Smooth muscle cell (in vitro differentiated cells): ENCODE data around the gene FARSA. TPM values are rescaled to one million over a fixed set of nuclear protein-coding genes. Genes with fewer than 3 reads are reported as not detected.

ENCODE experiments used
- DNase-seq: peaks from one replicate; lab custom pipeline; 2025; ENCODE audit not compliant: unreplicated experiment; lab: John Stamatoyannopoulos, UW
- H2AFZ ChIP-seq: fragments of 200-600 bp; sonication (generic); 2 replicates; pipeline ENCODE4 v1.6.0; 2016; ENCODE audit warnings: antibody characterized with exemption, low read depth, mild to moderate bottlenecking
- H3F3A ChIP-seq: fragments of 200-600 bp; sonication (generic); 2 replicates; pipeline ENCODE4 v1.6.0; 2017; ENCODE audit warnings: antibody characterized with exemption, low read depth
- H3K27ac ChIP-seq: fragments of 200-600 bp; sonication (generic); 2 replicates; pipeline ENCODE4 v1.5.1; 2016; ENCODE audit warnings: low read depth, mild to moderate bottlenecking
- H3K27me3 ChIP-seq: fragments of 200-600 bp; sonication (generic); 2 replicates; pipeline ENCODE4 v1.6.1; 2016; ENCODE audit warnings: low read depth, mild to moderate bottlenecking
- H3K36me3 ChIP-seq: fragments of 200-600 bp; sonication (generic); 2 replicates; pipeline ENCODE4 v1.5.1; 2016; ENCODE audit warnings: low read depth
- H3K4me1 ChIP-seq: fragments of 200-600 bp; sonication (generic); 2 replicates; pipeline ENCODE4 v1.5.1; 2016; ENCODE audit warnings: low read depth
- H3K4me2 ChIP-seq: fragments of 200-600 bp; sonication (generic); 2 replicates; pipeline ENCODE4 v1.6.0; 2016; ENCODE audit warnings: mild to moderate bottlenecking
- H3K4me3 ChIP-seq: fragments of 200-600 bp; sonication (generic); 2 replicates; pipeline ENCODE4 v1.5.1; 2016; ENCODE audit warnings: mild to moderate bottlenecking
- H3K79me2 ChIP-seq: fragments of 200-600 bp; sonication (generic); 2 replicates; pipeline ENCODE4 v1.6.0; 2016; ENCODE audit warnings: low read depth, mild to moderate bottlenecking
- H3K9ac ChIP-seq: fragments of 200-600 bp; sonication (generic); 2 replicates; pipeline ENCODE4 v1.6.0; 2016; ENCODE audit warnings: low read depth
- H3K9me3 ChIP-seq: fragments of 200-600 bp; sonication (generic); replicated peaks from 2 replicates; pipeline ENCODE4 v1.5.1; 2016; ENCODE audit warnings: low read depth
- H4K20me1 ChIP-seq: fragments of 200-600 bp; sonication (generic); 2 replicates; pipeline ENCODE4 v1.6.0; 2016; ENCODE audit warnings: low read depth
- WGBS: methylation state at CpG from one replicate; pipeline ENCODE4 v1.1.7; 2016; ENCODE audit warnings: low lambda C conversion rate; 5-methylcytosine and 5-hydroxymethylcytosine counted together
- polyA plus RNA-seq: library from polyadenylated mRNA; unstranded; fragments of >200 nt; fragmentation: Nextera tagmentation; extraction: Ambion mirVana; gene quantifications from 2 replicates; pipeline ENCODE4 v1.2.1, GENCODE V29; 2016
- total RNA-seq: library from RNA; depleted of rRNA; stranded (reverse); fragments of >200 nt; gene quantifications from 2 replicates; pipeline ENCODE4 v1.2.3, GENCODE V29; 2014
- TF ChIP-seq, protein P1 (sequence below): fragments of 200-600 bp; sonication (generic); IDR thresholded peaks from 2 replicates; pipeline ENCODE4 v1.5.1; 2017; ENCODE audit warnings: borderline replicate concordance, mild to moderate bottlenecking, antibody characterized with exemption; ENCODE audit not compliant: insufficient read depth, poor library complexity, severe bottlenecking

The FARSA gene
- total and polyA plus RNA-seq, 2 experiments from 2014 or later = 46.1 to 86.9 TPM

DNA sequence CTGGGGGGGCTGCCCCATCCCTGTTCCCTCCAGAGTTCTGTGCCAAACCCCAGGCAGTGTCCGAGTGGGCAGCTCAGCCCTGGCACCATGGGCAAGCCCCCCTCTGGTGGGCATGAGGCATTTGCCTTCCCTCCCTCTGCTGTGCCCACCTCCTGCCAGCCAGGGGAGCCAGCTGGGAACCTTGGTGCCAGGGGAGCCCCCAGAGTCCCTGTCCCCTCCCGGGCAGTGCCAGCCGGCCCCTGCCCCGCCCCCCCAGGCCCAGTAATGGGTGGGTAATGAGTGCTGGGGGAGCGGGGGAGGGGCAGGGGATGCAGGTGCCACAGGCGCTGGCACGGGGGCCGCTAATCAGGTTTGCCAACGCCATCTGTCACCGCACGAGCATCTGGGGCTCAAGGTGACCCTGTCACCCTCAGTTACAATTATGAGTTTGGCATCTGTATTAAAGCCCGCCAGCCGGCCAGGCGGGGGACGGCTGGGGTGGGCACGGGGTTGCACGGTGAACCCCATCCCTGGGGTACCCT is 41.8 kb upstream of the FARSA start:
- 67% methylated on average over 1 of the region's 17 CpGs for WGBS
- no peaks in the 10 kb centered on the region for H3K4me1 ChIP-seq
- H3K79me2 ChIP-seq = no peaks in the 10 kb centered on the region
- no peaks in the 10 kb centered on the region for H3K27me3 ChIP-seq
- no peaks in the 10 kb centered on the region for H3K36me3 ChIP-seq
- no peak overlapping the region for H2AFZ ChIP-seq
- H3K4me3 ChIP-seq = no peak overlapping the region
- no peaks in the 10 kb centered on the region for H3K9me3 ChIP-seq
- no peak overlapping the region for H3K9ac ChIP-seq
- H3K4me2 ChIP-seq = no peak overlapping the region
- DNase-seq = no peak
- H3K27ac ChIP-seq = no peak overlapping the region
- H4K20me1 ChIP-seq = no peaks in the 10 kb centered on the region
- H3F3A ChIP-seq = no peaks in the 10 kb centered on the region
- TF ChIP-seq, protein P1, sequence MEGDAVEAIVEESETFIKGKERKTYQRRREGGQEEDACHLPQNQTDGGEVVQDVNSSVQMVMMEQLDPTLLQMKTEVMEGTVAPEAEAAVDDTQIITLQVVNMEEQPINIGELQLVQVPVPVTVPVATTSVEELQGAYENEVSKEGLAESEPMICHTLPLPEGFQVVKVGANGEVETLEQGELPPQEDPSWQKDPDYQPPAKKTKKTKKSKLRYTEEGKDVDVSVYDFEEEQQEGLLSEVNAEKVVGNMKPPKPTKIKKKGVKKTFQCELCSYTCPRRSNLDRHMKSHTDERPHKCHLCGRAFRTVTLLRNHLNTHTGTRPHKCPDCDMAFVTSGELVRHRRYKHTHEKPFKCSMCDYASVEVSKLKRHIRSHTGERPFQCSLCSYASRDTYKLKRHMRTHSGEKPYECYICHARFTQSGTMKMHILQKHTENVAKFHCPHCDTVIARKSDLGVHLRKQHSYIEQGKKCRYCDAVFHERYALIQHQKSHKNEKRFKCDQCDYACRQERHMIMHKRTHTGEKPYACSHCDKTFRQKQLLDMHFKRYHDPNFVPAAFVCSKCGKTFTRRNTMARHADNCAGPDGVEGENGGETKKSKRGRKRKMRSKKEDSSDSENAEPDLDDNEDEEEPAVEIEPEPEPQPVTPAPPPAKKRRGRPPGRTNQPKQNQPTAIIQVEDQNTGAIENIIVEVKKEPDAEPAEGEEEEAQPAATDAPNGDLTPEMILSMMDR = no peak

DNA sequence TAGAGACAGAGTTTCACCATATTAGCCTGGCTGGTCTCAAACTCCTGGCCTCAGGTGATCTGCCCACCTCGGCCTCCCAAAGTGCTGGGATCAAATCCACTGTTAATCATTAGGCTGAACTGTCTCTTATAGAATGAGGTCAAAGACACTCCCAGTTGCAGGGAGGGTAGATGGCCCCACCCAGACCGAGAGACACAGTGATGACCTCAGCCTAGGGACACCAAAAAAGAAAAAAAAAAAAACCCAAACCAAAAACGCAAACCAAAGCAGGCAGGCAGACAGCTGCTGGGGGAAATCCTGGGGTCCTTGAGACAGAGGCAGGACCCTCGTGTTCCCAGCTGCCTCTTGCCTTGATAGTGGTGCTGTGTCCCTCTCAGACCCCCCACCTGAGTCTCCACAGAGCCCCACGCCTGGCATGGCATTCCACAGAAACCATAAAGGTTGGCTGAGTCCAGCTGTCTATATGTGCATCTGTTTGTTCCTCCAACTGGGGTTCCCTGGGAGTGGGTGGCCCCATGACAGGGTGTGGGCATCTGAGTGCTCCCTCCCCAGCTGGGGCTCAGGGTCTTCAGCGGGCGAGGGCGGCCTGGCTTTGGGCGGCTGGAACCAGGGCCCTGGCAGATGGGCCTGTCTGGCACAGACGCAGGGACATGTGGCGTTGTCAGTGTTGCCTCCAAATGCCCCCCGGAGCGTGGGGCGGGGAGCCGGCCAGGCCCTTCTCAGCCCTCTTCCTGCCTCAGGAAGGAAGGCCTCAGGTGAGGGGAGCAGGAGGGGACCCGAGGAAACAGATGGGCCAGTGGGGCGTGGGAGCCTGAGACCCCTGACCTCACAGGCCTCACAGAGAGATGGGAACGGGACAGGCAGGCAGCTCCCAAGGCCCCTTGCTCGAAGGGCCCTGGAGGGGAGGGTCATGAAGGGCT is 41.0 kb upstream of the FARSA start:
- Histone ChIP-seq H3K4me2 (no peak overlapping the region), H2AFZ (no peak overlapping the region), H3K9ac (no peak overlapping the region), H3K27ac (no peak overlapping the region), H3K4me1 (no peaks in the 10 kb centered on the region), H3K9me3 (no peaks in the 10 kb centered on the region), H3K27me3 (no peaks in the 10 kb centered on the region), H3K4me3 (no peak overlapping the region), H3K36me3 (no peaks in the 10 kb centered on the region), H3K79me2 (no peaks in the 10 kb centered on the region), H4K20me1 (no peaks in the 10 kb centered on the region), H3F3A (no peaks in the 10 kb centered on the region)
- no peak for DNase-seq
- 82% methylated on average over 19 of the region's 19 CpGs for WGBS
- TF ChIP-seq, protein P1 = no peak

DNA sequence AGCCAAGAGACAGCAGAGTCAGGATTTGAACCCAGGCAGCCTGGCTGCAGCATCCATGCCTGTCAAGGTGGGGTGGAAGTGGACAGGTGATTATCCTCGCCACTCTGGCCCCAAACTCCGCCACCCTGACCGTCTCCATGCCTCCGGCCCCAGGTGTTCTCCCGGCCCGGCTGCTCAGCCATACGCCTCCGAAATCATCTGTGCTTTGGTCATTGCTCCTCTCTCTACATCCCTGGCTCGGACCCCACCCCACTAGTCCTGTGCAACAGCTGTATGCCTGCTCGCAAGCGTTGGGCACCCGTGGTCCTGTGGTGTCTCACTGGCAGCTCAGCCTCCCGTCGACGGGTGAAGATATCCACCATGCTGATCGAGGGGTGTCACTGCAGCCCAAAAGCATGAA is 39.7 kb upstream of the FARSA start:
- Histone ChIP-seq H3F3A (no peaks in the 10 kb centered on the region), H3K36me3 (no peaks in the 10 kb centered on the region), H4K20me1 (no peaks in the 10 kb centered on the region), H3K27me3 (no peaks in the 10 kb centered on the region), H2AFZ (no peak overlapping the region), H3K4me1 (no peaks in the 10 kb centered on the region), H3K4me3 (no peak overlapping the region), H3K9me3 (no peaks in the 10 kb centered on the region), H3K9ac (no peak overlapping the region), H3K27ac (no peak overlapping the region), H3K4me2 (no peak overlapping the region), H3K79me2 (no peaks in the 10 kb centered on the region)
- 88% methylated on average over 16 of the region's 16 CpGs for WGBS
- no peak for DNase-seq
- TF ChIP-seq, protein P1 = no peak
